B cell (primary cell): ENCODE results near the gene RGS6. TPM values are rescaled to one million over a fixed set of nuclear protein-coding genes. Genes with fewer than 3 reads are reported as not detected.

ENCODE experiments used
- ATAC-seq: fragments of 200-7000 bp; cut with Tn5 transposase; one replicate; pipeline ENCODE4 v1.10.0; 2021; ENCODE audit warnings: low read depth, mild to moderate bottlenecking, moderate number of reproducible peaks, moderate library complexity
- CTCF ChIA-PET: fragments of 350-600 bp; sonication (Branson Sonifier 250); formaldehyde crosslinking; loops from one replicate; lab custom pipeline; 2021; ENCODE audit warnings: antibody characterized with exemption, inconsistent platforms; lab: Charles Lee
- POLR2A ChIA-PET: fragments of 350-600 bp; sonication (Branson Sonifier 250); formaldehyde crosslinking; loops from one replicate; lab custom pipeline; 2021; ENCODE audit warnings: antibody characterized with exemption; lab: Charles Lee
- DNase-seq: peaks from one replicate; pipeline ENCODE4 v3.0.0; 2013
- H2AFZ ChIP-seq: 2 replicates; pipeline ENCODE4 v1.6.1; 2012; ENCODE audit warnings: mild to moderate bottlenecking, low read depth, low read length; ENCODE audit not compliant: insufficient read depth, poor library complexity, severe bottlenecking
- H3K27ac ChIP-seq, 2 donors: 1 replicate in 1 of 2; 2 replicates in 1 of 2; pipeline ENCODE4 v1.5.1; 2012 to 2013; ENCODE audit warnings: low read length in 2 of 2, mild to moderate bottlenecking in 2 of 2, moderate library complexity in 1 of 2
- H3K27me3 ChIP-seq, 4 experiments: fragments of 200-600 bp in 1 of 4; sonication (generic) in 1 of 4; replicated peaks in 1 of 4; 1 replicate in 2 of 4; 2 replicates in 2 of 4; pipeline versions ENCODE4 v1.6.1 to v1.7.0; 2013 to 2016; ENCODE audit warnings: low read length in 3 of 4, mild to moderate bottlenecking in 2 of 4, mixed read lengths in 1 of 4, moderate library complexity in 1 of 4; ENCODE audit not compliant: insufficient read depth in 4 of 4, control insufficient read depth in 3 of 4; ENCODE audit errors: control extremely low read depth in 1 of 4
- H3K36me3 ChIP-seq, 2 experiments: replicated peaks in 1 of 2; 1 replicate in 1 of 2; 2 replicates in 1 of 2; pipeline versions ENCODE4 v1.6.1 to v1.7.1; 2013; ENCODE audit warnings: low read length in 1 of 2; ENCODE audit not compliant: insufficient read depth in 2 of 2, control insufficient read depth in 1 of 2; ENCODE audit errors: control extremely low read depth in 1 of 2, extremely low read depth in 1 of 2
- H3K4me1 ChIP-seq, 2 donors: fragments of 200-600 bp in 1 of 2; sonication (generic) in 1 of 2; 1 replicate in 1 of 2; 2 replicates in 1 of 2; pipeline versions ENCODE4 v1.5.1 to v1.6.1; 2013 to 2017; ENCODE audit warnings: low read length in 2 of 2; ENCODE audit not compliant: control insufficient read depth in 2 of 2, insufficient read depth in 2 of 2
- H3K4me2 ChIP-seq: replicated peaks from 2 replicates; pipeline ENCODE3; 2012; ENCODE audit warnings: mild to moderate bottlenecking, low read depth, low read length; ENCODE audit not compliant: poor library complexity, severe bottlenecking
- H3K4me3 ChIP-seq, 5 experiments: fragments of 200-600 bp in 1 of 5; sonication (generic) in 1 of 5; 1 replicate in 3 of 5; 2 replicates in 2 of 5; pipeline versions ENCODE4 v1.5.1 to v1.7.0; 2011 to 2016; ENCODE audit warnings: low read length in 4 of 5, mild to moderate bottlenecking in 4 of 5, low read depth in 2 of 5, control low read depth in 1 of 5, moderate library complexity in 1 of 5; ENCODE audit not compliant: insufficient read depth in 1 of 5; ENCODE audit errors: control extremely low read depth in 1 of 5, extremely low read depth in 1 of 5
- H3K79me2 ChIP-seq: fragments of 200-600 bp; sonication (generic); one replicate; pipeline ENCODE4 v1.6.0; 2016; ENCODE audit warnings: low read length; ENCODE audit not compliant: control insufficient read depth, insufficient read depth
- H3K9ac ChIP-seq: fragments of 200-600 bp; sonication (generic); 2 replicates; pipeline ENCODE4 v1.6.1; 2017; ENCODE audit warnings: mild to moderate bottlenecking, low read length, moderate library complexity
- H3K9me3 ChIP-seq, 3 donors: one replicate each; pipeline versions ENCODE4 v1.6.1 to v1.7.1; 2013; ENCODE audit warnings: low read length in 2 of 3; ENCODE audit not compliant: control insufficient read depth in 2 of 3, insufficient read depth in 1 of 3; ENCODE audit errors: control extremely low read depth in 1 of 3
- H4K20me1 ChIP-seq: 2 replicates; pipeline ENCODE4 v1.6.0; 2012; ENCODE audit warnings: mild to moderate bottlenecking, low read length; ENCODE audit not compliant: insufficient read depth, control insufficient read depth, poor library complexity, severe bottlenecking
- H3K27ac Mint-ChIP-seq: one replicate; pipeline ENCODE4 v1.8.0; 2021; ENCODE audit warnings: mixed read lengths
- H3K27me3 Mint-ChIP-seq: one replicate; pipeline ENCODE4 v1.8.0; 2021; ENCODE audit warnings: mixed read lengths
- H3K4me1 Mint-ChIP-seq: one replicate; pipeline ENCODE4 v1.8.0; 2021; ENCODE audit warnings: mixed read lengths
- H3K4me3 Mint-ChIP-seq: one replicate; pipeline ENCODE4 v1.8.0; 2021; ENCODE audit warnings: mixed read lengths
- H3K9me3 Mint-ChIP-seq: one replicate; pipeline ENCODE4 v1.8.0; 2022; ENCODE audit warnings: mixed read lengths; ENCODE audit not compliant: insufficient read depth
- CTCF ChIP-seq: fragments of 200-600 bp; IDR thresholded peaks from one replicate; pipeline ENCODE4 v1.8.0; 2022; ENCODE audit warnings: antibody characterized with exemption, mild to moderate bottlenecking
- EZH2 ChIP-seq: IDR thresholded peaks from 2 replicates; pipeline ENCODE4 v1.6.1; 2012; ENCODE audit warnings: borderline replicate concordance, low read depth, mild to moderate bottlenecking, moderate library complexity, low read length; ENCODE audit not compliant: insufficient read depth, poor library complexity, severe bottlenecking
- WGBS: methylation state at CpG from one replicate; pipeline ENCODE4 v1.1.5; 2013; ENCODE audit warnings: missing lambda C conversion rate; ENCODE audit not compliant: insufficient coverage; 5-methylcytosine and 5-hydroxymethylcytosine counted together
- intact Hi-C: fragments of 100-400 bp; cut with micrococcal nuclease; formaldehyde crosslinking; loops from one replicate; pipeline ENCODE4 v1.10.0; 2022
- polyA plus RNA-seq: library from polyadenylated mRNA; depleted of rRNA; stranded (reverse); fragments of >200 nt; gene quantifications from 2 replicates; pipeline ENCODE4 v1.2.3, GENCODE V29; 2012
- total RNA-seq, 2 donors: library from RNA; stranded (reverse); fragments of 120-200 nt in 1 of 2; gene quantifications; 1 replicate in 1 of 2; 2 replicates in 1 of 2; pipeline versions ENCODE4 v1.2.3 to v1.2.4, GENCODE V29; 2013 to 2022

The RGS6 gene
- total and polyA plus RNA-seq, 2 donors (not counting 1 experiment from before 2014, with no cell fraction given) = 0.07 TPM; not detected in 1

GRCh38 chr14:72270749-72271148 lies 338.5 kb downstream of the RGS6 start:
- Histone ChIP-seq H3K4me2 (no peak overlapping the region), H4K20me1 (no peaks in the 10 kb centered on the region), H3K27ac (no peak overlapping the region), H2AFZ (no peak overlapping the region), H3K27me3 (peaks cover 0 to 5% (median 0%) of the 10 kb centered on the region in 4 experiments), H3K9me3 (peaks cover 0 to 4% (median 0%) of the 10 kb centered on the region in 3 donors), H3K36me3 (no peaks in the 10 kb centered on the region), H3K9ac (no peak overlapping the region), H3K4me3 (no peak overlapping the region), H3K4me1 (no peaks in the 10 kb centered on the region), H3K79me2 (no peaks in the 10 kb centered on the region)
- Mint-ChIP-seq H3K27me3 (peaks cover 35% of the 10 kb centered on the region), H3K27ac (no peak overlapping the region), H3K4me1 (no peaks in the 10 kb centered on the region), H3K4me3 (no peak overlapping the region), H3K9me3 (no peaks in the 10 kb centered on the region)
- ATAC-seq = no peak
- no peak for DNase-seq
- ChIA-PET CTCF (no interaction called here), POLR2A (no interaction called here)
- intact Hi-C loops = no loop called here
- no CpG with 5 or more reads among the region's 3 CpGs for WGBS
- TF ChIP-seq CTCF (no peak), EZH2 (no peak)

- Histone ChIP-seq H3K9ac (no peak overlapping the region), H2AFZ (no peak overlapping the region), H3K36me3 (no peaks in the 10 kb centered on the region), H3K4me1 (no peaks in the 10 kb centered on the region), H3K27ac (no peak overlapping the region), H3K4me2 (no peak overlapping the region), H3K79me2 (no peaks in the 10 kb centered on the region), H3K4me3 (no peak overlapping the region), H4K20me1 (no peaks in the 10 kb centered on the region), H3K27me3 (peaks cover 0 to 3% (median 0%) of the 10 kb centered on the region in 4 experiments), H3K9me3 (peaks cover 0 to 4% (median 0%) of the 10 kb centered on the region in 3 donors)
- H3K4me1 Mint-ChIP-seq = no peaks in the 10 kb centered on the region
- ATAC-seq = no peak
- H3K4me3 Mint-ChIP-seq = no peak overlapping the region
- CTCF ChIA-PET = interaction anchor here (1.2 kb wide), 1 partner anchor 34 kb away, joined by 3 read pairs; no protein-coding TSS in a partner anchor
- no peak for TF ChIP-seq EZH2
- no peak for TF ChIP-seq CTCF
- peaks cover 24% of the 10 kb centered on the region for H3K27me3 Mint-ChIP-seq
- H3K9me3 Mint-ChIP-seq = no peaks in the 10 kb centered on the region
- intact Hi-C loops = no loop called here
- no peak overlapping the region for H3K27ac Mint-ChIP-seq
- POLR2A ChIA-PET = no interaction called here
- DNase-seq = no peak
- no CpG with 5 or more reads among the region's 1 CpG for WGBS
Measured at GRCh38 chr14:72275242-72275641, 343.0 kb downstream of the RGS6 start.
